ENCODE measurements around the gene GPR107. TPM values are rescaled to one million over a fixed set of nuclear protein-coding genes. Genes with fewer than 3 reads are reported as not detected.

The GPR107 gene
- total and polyA plus RNA-seq, 2 of the 8 experiments (the other 6 are each of a cell fraction or from before 2014, with no cell fraction given): 19.3 to 30.7 TPM

DNA sequence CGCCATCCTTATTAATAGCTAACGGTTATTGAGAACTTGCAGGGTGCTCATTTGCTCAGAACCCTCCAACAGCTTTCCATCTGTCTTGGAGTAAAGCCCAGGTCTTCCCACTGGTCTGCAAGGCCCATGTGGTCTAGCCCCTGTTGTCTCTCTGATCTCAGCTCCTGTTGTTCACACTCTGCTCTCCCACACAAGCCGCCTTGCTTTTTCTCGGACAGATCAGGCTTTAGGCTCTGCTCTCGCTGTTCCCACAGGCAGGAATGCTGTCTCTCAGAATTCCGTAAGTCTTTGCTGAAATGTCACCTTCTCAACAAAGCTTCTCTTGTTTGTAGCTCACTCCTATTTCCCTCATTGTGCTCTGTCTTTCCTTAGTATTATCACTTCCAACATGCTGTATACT lies 34.3 kb downstream of the GPR107 start:
- Histone ChIP-seq H4K91ac (replicated peaks; ENCODE audit: insufficient read length, low read length) (no peak overlapping the region), H3K23me2 (ENCODE audit: low read depth, low read length) (no peaks in the 10 kb centered on the region), H3K18ac (ENCODE audit: extremely low read depth, low read length) (no peak overlapping the region), H3K79me1 (ENCODE audit: low read depth, low read length) (no peaks in the 10 kb centered on the region), H3K4me2 (ENCODE audit: insufficient read depth in 1 of 2, low read depth in 2 of 2, low read length in 2 of 2) (no peak overlapping the region), H2AFZ (ENCODE audit: low read length) (no peak overlapping the region), H2BK20ac (ENCODE audit: low read length) (no peak overlapping the region), H3K79me2 (ENCODE audit: control insufficient read depth in 1 of 2, insufficient read depth in 2 of 2, low read length in 2 of 2) (no peaks in the 10 kb centered on the region), H2BK12ac (ENCODE audit: low read depth, low read length) (no peak overlapping the region), H2BK15ac (ENCODE audit: low read length) (no peak overlapping the region), H3K4me3 (ENCODE audit: extremely low read depth in 1 of 4, insufficient read depth in 2 of 4, low read depth in 3 of 4, low read length in 4 of 4) (no peak overlapping the region), H3K4me1 (replicated peaks in 1 of 4; ENCODE audit: control insufficient read depth in 3 of 4, insufficient read depth in 4 of 4, low read length in 3 of 4) (no peaks in the 10 kb centered on the region), H4K20me1 (replicated peaks in 1 of 2; ENCODE audit: control insufficient read depth in 1 of 2, insufficient read depth in 2 of 2, low read length in 2 of 2) (no peaks in the 10 kb centered on the region), H4K5ac (ENCODE audit: insufficient read length, low read depth, low read length) (no peak overlapping the region), H3K36me3 (ENCODE audit: control insufficient read depth in 2 of 4, insufficient read depth in 4 of 4, low read length in 3 of 4) (peaks cover 0 to 25% (median 15%) of the 10 kb centered on the region in 4 experiments; a peak in 7 of 8 replicates), H3K27me3 (replicated peaks in 1 of 4; ENCODE audit: control insufficient read depth in 3 of 4, extremely low read depth in 1 of 4, insufficient read depth in 3 of 4, low read length in 3 of 4) (no peaks in the 10 kb centered on the region), H3K56ac (replicated peaks; ENCODE audit: insufficient read length, low read depth, low read length) (no peak overlapping the region), H3K9ac (replicated peaks in 1 of 4; ENCODE audit: extremely low read depth in 1 of 4, low read depth in 3 of 4, low read length in 3 of 4) (no peak overlapping the region), H3K9me3 (ENCODE audit: insufficient read depth in 2 of 2, low read depth in 1 of 2, low read length in 1 of 2) (no peaks in the 10 kb centered on the region), H3K14ac (ENCODE audit: insufficient read length) (no peak overlapping the region), H3K23ac (ENCODE audit: insufficient read length) (no peak overlapping the region), H2BK5ac (ENCODE audit: low read depth, low read length) (no peak overlapping the region), H3K27ac (ENCODE audit: low read depth, low read length) (no peak overlapping the region), H4K8ac (ENCODE audit: extremely low read depth, insufficient read depth, low read length) (no peak overlapping the region), H2AK5ac (ENCODE audit: low read depth, low read length) (no peak overlapping the region), H2BK120ac (replicated peaks; ENCODE audit: low read depth, low read length) (no peak overlapping the region), H3K4ac (replicated peaks; ENCODE audit: insufficient read length, low read depth, low read length) (no peak overlapping the region)
- ChIA-PET CTCF (ENCODE audit: partially characterized antibody) (interaction anchor here (0.5 to 0.6 kb wide), 2 partner anchors 180 to 462 kb away, joined by 3 to 4 read pairs; no protein-coding TSS in a partner anchor), POLR2A (ENCODE audit: partially characterized antibody) (interaction anchor here (0.6 kb wide), 1 partner anchor 58 kb away, joined by 3 read pairs; no protein-coding TSS in a partner anchor)
- WGBS, 2 experiments (ENCODE audit: extremely low coverage in 1 of 2, insufficient coverage in 1 of 2, insufficient read length in 1 of 2, insufficient replicate concordance in 2 of 2, low coverage in 1 of 2, low lambda C conversion rate in 2 of 2, missing lambda C conversion rate in 1 of 2): 95% methylated on average over 6 of the region's 6 CpGs; no CpG with 5 or more reads in 1 of the 2 experiments
- FAIRE-seq: no peak
- DNase-seq (ENCODE audit: low read depth in 1 of 2, low spot score in 2 of 2): no peak
- TF ChIP-seq NANOG (IDR thresholded peaks at IDR 0.05; ENCODE audit: insufficient read depth, low read depth, low read length, poor library complexity, severe bottlenecking): no peak
- no peak for TF ChIP-seq SP4 (IDR thresholded peaks at IDR 0.05; ENCODE audit: low read length)
- TF ChIP-seq RFX5 (IDR thresholded peaks at IDR 0.05; ENCODE audit: borderline replicate concordance, low read depth, low read length): no peak
- TF ChIP-seq CHD1 (IDR thresholded peaks at IDR 0.05; ENCODE audit: low read depth, low read length): no peak
- TF ChIP-seq HDAC2 (IDR thresholded peaks at IDR 0.05; ENCODE audit: borderline replicate concordance in 1 of 2, low read depth in 2 of 2, low read length in 2 of 2): no peak
